Measurements from ENCODE around the gene CCT8. TPM values are rescaled to one million over a fixed set of nuclear protein-coding genes. Genes with fewer than 3 reads are reported as not detected.

CCT8 gene
- total and polyA plus RNA-seq, 10 of the 15 experiments (the other 5 are each of a cell fraction or from before 2014, with no cell fraction given) = 321 to 696 (median 471) TPM

- no peak for FAIRE-seq
- H3K4me3 ChIP-seq = no peak overlapping the region
- H3K9ac ChIP-seq (ENCODE audit: control insufficient read depth, insufficient read depth, low read length) = no peak overlapping the region
- RAD21 ChIA-PET (ENCODE audit: unreplicated experiment) = interaction anchor here (1.3 to 1.5 kb wide), 3 partner anchors 10 to 22 kb away, joined by 3 to 4 read pairs (median 3); no protein-coding TSS in a partner anchor
- in situ Hi-C loops (cut with MboI) (no loop called here), intact Hi-C loops (cut with micrococcal nuclease; ENCODE audit: unreplicated experiment) (no loop called here)
- WGBS (ENCODE audit: insufficient coverage, insufficient replicate concordance, low lambda C conversion rate, missing lambda C conversion rate) = 97% methylated on average over 2 of the region's 2 CpGs
- no TSS peak for BruUV-seq (replicated peaks)
- H3K79me2 ChIP-seq (ENCODE audit: control insufficient read depth, insufficient read depth, low read length) = no peaks in the 10 kb centered on the region
- DNase-seq (ENCODE audit: low read depth, low spot score) = no peak
- no peaks in the 10 kb centered on the region for H3K9me3 ChIP-seq (replicated peaks; ENCODE audit: control insufficient read depth, insufficient read depth, low read length)
- peaks cover 13% of the 10 kb centered on the region for H3K4me1 ChIP-seq (ENCODE audit: control insufficient read depth, insufficient read depth, low read length)
- no peak overlapping the region for H2AFZ ChIP-seq (ENCODE audit: control insufficient read depth, low read depth, low read length)
- CTCF ChIA-PET = no interaction called here
- H3K27me3 ChIP-seq (replicated peaks in 1 of 2; ENCODE audit: control insufficient read depth in 2 of 2, insufficient read depth in 2 of 2, low read length in 1 of 2) = no peaks in the 10 kb centered on the region
- no peak overlapping the region for H3K27ac ChIP-seq (ENCODE audit: control insufficient read depth, insufficient read depth)
- no peak overlapping the region for H3K4me2 ChIP-seq (ENCODE audit: control insufficient read depth, insufficient read depth)
- no peak for TF ChIP-seq RFX5 (IDR thresholded peaks at IDR 0.05; ENCODE audit: low read depth, low read length)
- TF ChIP-seq RCOR1 (conservative IDR thresholded peaks at IDR 0.05; ENCODE audit: low read depth, low read length) = no peak
- no peak for TF ChIP-seq NFYA (IDR thresholded peaks at IDR 0.05; ENCODE audit: borderline replicate concordance, low read depth, low read length)
- TF ChIP-seq CEBPZ (IDR thresholded peaks at IDR 0.05; ENCODE audit: low read depth, low read length) = no peak
- TF ChIP-seq BACH1 (IDR thresholded peaks at IDR 0.05; ENCODE audit: borderline replicate concordance) = no peak
- TF ChIP-seq SMAD5 (IDR thresholded peaks at IDR 0.05; ENCODE audit: low read depth) = no peak
- TF ChIP-seq PKNOX1 (IDR thresholded peaks at IDR 0.05) = no peak
- no peak for TF ChIP-seq HSF1 (IDR thresholded peaks at IDR 0.05; ENCODE audit: low read depth, low read length)
- no peak for TF ChIP-seq POLR2AphosphoS5 (IDR thresholded peaks at IDR 0.05; ENCODE audit: low read length)
- TF ChIP-seq PML (IDR thresholded peaks at IDR 0.05; ENCODE audit: low read length) = no peak
- no peak for TF ChIP-seq TCF3 (IDR thresholded peaks at IDR 0.05; ENCODE audit: borderline replicate concordance, insufficient read depth, low read depth, low read length)
- TF ChIP-seq ZNF217 (IDR thresholded peaks at IDR 0.05) = no peak
- no peak for TF ChIP-seq ZNF384 (IDR thresholded peaks at IDR 0.05; ENCODE audit: borderline replicate concordance, low read depth, low read length)
- no peak for ATAC-seq
- SMC1A ChIA-PET (ENCODE audit: uncharacterized antibody, unreplicated experiment) = interaction anchor here (0.9 to 4.5 kb wide), 5 partner anchors 13 to 28 kb away, joined by 3 to 37 read pairs (median 3); partner anchors contain the start of gene MAP3K7CL
- H4K20me1 ChIP-seq (ENCODE audit: control insufficient read depth, insufficient read depth) = no peaks in the 10 kb centered on the region
- H3K36me3 ChIP-seq (ENCODE audit: control insufficient read depth in 2 of 2, insufficient read depth in 2 of 2, low read length in 1 of 2) = no peaks in the 10 kb centered on the region; a peak in 1 of 4 replicates
- POLR2A ChIA-PET = interaction anchor here (1.1 kb wide), 1 partner anchor 22 kb away, joined by 3 read pairs; no protein-coding TSS in a partner anchor
Measured at GRCh38 chr21:29102791-29103257, 29.4 kb upstream of the CCT8 start.
